HG02610 (cell line): ENCODE results near the gene PPP1R7.

Experiments used
- ATAC-seq: cut with Tn5 transposase; IDR thresholded peaks from one replicate; pipeline ENCODE4 v1.9.1; 2021; ENCODE audit warnings: mild to moderate bottlenecking, moderate library complexity; ENCODE audit not compliant: unreplicated experiment

Gene PPP1R7

DNA sequence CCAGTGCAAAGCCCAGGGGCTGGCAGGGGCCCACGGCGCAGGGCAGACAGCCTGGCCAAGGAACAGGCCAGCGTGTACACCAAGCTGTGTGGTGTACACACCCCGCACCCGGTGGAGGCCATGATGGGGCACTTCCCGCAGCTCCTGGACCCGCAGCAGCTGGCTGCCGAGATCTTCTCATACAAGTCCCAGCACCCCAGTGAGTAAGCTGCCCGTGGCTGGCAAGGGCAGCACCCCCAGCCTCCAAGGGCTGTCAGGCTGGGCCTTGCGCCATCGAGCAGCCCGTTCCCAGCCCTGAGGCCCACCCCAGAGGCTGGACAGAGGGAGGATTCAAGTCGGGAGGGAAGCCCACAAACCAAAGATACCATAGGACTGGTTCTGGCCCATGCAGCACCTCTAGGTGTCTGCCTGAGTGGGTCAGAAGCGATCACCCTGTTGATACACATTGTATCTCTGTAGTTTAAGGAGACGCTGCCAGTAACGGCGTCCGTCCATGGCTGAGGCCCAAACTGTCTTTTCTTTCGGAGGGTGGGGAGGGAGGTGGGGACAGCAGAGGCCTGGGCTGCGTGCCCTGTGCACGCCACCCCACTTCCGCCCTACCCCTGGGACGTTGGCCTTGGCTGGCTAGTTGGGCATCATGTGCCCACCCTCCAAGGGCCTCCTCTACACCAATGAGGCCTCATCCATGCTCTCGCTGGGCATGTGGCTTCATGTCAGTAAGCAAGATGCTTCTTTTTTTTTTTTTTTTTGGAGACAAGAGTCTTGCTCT, 31.3 kb upstream of the PPP1R7 start:
- ATAC-seq: no peak

DNA sequence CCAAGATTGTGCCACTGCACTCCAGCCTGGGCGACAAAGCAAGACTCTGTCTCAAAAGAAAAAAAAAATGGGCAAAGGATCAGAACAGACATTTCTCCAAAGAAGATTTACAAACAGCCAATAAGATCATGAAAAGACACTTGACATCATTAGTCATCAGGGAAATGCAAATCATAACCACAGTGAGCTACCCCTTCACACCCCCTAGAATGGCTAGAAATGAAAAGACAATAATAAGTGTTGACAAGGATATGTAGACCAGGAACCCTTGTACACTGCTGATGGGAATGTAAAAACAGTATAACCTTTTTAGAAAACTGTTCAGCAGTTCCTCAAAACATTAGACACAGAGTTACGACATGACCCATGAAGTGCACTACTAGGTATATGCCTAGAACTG, 29.8 kb upstream of the PPP1R7 start:
- no peak for ATAC-seq

DNA sequence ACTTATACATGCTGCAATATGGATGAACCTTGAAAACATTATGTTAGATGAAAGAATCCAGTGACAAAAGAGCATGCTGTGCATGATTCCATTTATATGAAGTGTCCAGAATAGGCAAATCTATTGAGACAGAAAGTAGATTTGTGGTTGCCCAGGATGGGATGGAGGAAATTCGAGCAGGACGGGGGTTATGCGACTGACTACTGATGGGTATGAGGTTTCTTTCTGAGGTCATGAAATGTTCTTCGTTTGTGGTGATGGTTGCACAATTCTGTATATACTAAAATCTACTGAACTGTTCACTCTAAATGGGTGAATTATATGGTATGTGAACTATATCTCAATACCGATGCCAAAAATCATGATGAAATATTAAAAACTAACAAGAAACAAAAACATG, 29.3 kb upstream of the PPP1R7 start:
- ATAC-seq: no peak

DNA sequence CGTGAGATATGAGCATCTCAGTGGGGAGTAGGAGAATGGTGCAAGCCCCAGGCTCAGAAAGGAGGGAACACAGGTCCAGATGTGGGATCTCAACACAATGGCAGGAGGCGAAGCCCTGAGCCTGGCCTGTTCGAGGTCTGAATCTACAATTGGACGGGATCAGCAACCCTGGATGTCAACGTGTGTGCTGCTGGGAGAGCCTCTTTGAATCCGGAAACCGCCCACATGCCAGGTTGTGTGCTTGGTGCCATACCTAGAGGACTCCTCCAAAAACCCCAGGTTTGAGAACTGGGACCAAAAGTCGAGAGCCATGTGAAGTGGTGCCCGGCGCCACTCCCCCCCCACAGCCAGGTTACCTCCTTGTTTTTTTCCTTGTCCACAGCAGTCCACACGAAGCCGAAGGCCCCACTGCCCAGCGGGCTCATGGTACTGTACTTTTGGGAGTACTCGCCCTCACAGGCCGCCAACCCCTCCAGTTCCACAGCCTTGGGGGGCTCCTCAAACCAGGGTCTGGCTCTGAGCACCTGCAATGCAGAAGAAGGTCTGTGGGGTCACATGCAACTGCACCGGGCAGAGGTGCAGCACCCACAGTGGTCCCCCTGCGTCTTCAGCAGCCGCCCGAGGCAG, 27.8 kb upstream of the PPP1R7 start:
- ATAC-seq: no peak

DNA sequence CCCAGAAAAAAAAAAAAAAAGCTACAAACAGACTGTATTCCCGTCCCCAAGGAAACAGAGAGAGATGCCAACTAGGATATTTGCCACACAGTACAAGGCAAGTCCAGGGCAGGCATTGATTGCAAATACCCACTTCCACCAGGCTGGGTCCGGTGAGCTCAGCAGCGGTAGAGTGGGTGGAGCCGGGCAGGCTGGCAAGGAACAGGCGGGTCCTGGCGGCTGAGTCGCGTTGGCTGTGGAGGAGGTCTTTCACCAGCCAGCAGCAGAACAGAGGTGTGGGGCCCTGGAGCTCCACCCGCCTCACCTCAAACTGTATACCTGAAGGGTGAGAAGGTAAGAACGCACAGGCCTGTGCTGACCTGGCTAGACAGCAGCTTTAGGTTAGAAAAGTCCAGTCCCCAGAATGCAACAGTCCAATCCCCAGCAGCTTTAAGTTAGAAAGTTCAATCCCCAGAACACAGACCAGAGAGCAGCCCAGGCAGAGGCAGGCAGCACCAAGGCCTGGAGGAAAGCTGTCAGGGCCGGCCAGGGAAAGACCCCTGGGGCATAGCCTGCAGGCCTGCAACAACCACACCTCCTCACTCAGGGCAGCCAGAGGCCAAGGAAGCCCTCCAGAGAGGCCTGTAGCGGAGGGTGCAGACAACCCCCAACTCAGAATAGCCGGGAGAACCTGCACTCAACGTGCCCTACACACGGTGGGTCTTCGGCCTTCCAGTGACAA, 26.3 kb upstream of the PPP1R7 start:
- ATAC-seq: no peak

- no peak for ATAC-seq
These were observed 24.6 kb upstream of the PPP1R7 start for GRCh38 chr2:241125626-241126025.

GRCh38 chr2:241126201-241126611, 24.1 kb upstream of the PPP1R7 start:
- ATAC-seq: no peak

- no peak for ATAC-seq
These were observed 23.5 kb upstream of the PPP1R7 start for GRCh38 chr2:241126771-241127202.

DNA sequence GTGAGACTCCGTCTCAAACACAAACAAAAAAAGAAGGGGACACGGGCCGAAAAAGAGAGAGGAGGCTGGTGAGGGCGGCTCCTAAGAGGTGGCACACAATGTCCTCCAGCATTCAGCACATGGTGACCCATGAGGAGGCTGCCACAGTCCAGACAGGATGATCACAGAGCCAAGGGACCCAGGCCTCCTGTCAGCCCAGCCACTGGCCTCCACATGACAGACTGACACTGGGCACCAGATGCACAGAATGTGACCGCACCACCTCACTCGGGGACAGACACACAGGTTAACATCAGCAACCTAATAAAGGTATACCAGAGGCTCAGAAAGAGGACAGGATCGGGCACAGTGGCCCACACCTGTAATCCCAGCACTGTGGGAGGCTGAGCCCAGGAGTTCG, 22.0 kb upstream of the PPP1R7 start:
- no peak for ATAC-seq

GRCh38 chr2:241129086-241129871, 21.0 kb upstream of the PPP1R7 start:
- ATAC-seq: no peak

DNA sequence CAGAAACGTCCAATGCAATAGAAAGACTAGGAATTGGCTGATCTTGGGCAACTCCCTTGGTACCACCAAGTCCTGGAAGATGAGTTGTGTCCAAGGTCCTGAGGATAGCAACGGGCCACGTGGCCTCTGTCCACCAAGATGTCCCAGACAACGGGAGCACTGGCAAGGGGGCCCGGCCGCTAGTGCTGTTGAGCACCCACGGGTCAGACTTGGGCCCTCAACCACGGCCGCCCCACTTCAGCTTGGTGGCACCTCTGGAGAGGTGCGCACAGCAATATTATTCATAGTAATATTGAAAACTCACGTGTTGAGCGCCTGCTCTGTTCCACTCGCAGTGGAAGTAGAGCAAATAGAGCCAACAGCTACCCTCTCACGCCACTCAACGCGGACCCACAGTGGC, 20.0 kb upstream of the PPP1R7 start:
- no peak for ATAC-seq

- ATAC-seq: no peak
These were observed 18.7 kb upstream of the PPP1R7 start for GRCh38 chr2:241131531-241131930.

DNA sequence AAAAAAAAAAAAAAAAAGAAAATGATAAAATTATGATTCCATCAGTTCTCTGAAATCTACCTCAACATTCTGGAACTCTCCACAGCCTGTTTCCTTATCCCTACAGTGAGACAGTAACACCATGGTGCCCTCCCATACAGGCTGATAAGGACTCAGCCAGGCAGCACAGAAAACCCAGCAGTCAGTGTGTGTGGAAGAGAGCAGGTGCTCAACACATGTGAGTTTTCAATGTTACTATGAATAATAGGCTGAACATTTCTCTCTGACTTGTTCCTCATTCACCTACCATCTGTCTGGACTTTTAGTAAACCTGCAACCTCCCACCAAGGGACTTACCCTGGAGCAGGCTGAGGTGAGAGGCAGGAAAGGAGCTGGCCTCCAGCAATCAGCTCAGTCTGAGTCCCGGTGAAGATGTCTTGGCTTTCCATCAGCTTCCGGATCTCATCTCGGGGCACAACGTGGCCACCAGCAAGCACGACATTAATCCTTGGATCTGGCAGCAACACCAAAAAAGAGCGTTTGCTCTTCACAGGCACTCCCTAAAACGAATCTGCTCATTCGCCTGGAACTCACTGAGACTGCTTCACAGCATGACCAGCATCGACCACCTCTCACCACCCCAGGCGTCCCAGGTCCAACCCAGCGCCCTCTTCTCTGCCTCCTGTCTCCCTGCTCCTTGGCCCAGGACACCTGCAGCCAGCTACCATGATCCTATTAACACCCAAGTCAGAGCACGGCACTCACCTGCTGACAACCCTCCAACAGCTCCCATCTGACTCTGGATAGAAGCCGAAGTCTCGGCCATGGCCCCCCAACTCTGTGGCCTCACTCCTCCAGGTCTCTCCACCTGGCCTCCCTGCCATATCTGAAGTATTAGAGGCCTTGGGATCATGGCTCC, 17.5 kb upstream of the PPP1R7 start:
- no peak for ATAC-seq

DNA sequence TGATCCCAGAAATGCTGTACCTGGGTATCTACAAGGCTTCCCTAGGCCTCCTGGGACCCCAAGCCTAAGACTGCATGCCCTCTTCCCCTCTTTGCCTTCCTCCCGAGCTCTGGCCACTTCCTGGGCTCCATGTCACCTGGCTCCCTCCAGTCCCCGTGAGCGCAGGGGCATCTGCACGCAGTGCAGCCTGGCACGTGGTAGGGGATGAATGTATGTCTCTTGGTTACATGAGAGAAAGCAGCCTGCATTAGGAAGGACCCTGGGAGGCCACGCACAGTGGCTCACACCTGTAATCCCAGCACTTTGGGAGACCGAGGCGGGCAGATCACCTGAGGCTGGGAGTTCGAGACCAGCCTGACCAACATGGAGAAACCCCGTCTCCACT, 16.8 kb upstream of the PPP1R7 start:
- no peak for ATAC-seq

DNA sequence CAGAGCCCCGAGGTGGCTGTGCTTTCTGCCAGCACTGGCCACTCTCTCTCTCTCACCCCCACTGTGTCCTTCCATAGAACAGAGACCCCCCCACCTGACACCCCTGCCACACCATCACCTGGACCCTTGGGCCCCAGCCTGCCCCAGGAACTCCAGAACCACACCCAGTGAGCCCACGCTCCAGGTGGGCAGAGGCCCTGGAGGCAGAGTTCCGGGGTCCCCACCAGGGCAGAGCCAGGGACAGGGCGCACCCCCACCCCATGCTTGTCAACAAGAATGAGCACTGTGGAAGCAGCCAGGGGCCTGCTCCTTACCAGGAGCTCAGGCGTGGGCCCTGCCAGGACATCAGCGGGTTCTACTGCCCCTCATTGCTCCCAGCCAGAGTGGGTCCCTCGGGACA, 15.6 kb upstream of the PPP1R7 start:
- no peak for ATAC-seq

DNA sequence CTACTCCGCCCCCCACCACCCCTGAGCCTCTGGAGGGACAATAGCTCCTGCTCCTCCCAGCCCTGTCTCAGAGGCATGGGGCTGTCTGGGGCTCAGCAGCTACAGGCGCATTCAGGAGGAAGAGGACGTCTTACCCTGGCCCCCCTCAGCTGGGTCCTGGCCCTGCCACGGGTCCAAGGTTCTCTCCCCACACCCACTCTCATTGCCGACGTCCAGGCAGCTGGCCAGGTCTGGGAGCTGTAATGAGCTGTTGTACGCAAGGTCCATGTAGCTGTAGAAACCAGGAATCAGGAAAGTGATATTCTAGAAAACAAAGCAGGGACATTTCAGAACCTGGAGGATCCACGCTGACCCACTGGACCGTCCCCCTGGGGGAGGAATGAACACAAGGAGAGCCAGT, 14.5 kb upstream of the PPP1R7 start:
- no peak for ATAC-seq

GRCh38 chr2:241136191-241136590, 14.1 kb upstream of the PPP1R7 start:
- no peak for ATAC-seq

GRCh38 chr2:241136661-241137260, 13.5 kb upstream of the PPP1R7 start:
- ATAC-seq: no peak

DNA sequence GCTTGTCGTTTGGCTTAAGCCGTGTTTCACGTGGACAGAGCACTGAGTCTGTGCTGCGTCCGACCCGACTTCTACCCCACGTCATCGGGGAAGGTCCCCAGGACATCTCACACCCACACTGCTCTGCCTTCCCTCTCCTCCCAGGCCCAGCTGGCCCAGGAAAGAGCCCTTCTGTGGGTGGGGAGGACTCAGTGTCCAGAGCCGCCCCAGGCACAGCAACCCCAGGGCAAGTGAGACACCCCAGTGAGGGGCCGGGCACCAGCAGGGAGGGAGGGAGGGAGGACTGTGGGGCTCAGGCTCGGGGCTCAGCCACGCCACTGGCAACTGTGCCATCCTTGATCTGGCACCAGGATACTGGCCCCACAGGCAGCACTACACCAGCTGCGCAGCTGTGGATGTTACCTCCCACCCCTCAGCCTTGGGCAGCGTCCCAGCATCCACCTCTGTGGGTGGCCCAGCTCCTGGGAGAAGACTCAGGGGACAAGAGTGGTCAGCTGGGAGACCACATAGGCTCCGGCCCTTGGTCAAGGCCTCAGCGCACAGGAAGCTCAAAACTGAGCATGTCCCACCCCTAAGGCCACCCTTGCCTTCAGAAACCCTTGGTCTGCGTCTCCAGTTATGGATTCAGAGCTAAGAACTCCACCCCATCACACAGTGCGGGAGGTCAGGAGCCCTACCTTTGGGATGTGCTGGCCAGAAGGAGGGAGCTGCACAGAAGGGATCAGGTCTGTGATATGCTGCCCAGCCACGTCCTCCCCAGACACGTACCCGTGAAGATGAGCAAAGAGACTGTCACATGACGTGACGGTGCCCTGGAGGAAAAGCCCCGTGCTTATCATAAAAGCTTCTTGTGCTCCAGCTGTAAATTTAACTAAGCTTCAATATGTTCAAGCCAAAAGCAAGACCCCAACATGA, 12.7 kb upstream of the PPP1R7 start:
- no peak for ATAC-seq
